DND-41 (cell line): ENCODE measurements around the gene BCL2L2.
"Not testable (repeated sequence)": the region's sequence is repeated elsewhere in the genome, so short reads cannot be mapped to it uniquely, and the experiment has no call there.

Experiments used
- ATAC-seq: fragments of 200-7000 bp; cut with Tn5 transposase; 3 replicates; pipeline ENCODE4 v1.9.1; 2021; ENCODE audit warnings: low read depth; ENCODE audit not compliant: insufficient read depth
- DNase-seq: peaks from one replicate; pipeline ENCODE4 v3.0.0-alpha.2; 2020
- H2AFZ ChIP-seq: 2 replicates; pipeline ENCODE4 v1.6.0; 2012; ENCODE audit warnings: low read depth, low read length
- H3K27ac ChIP-seq: 2 replicates; pipeline ENCODE4 v1.5.1; 2012; ENCODE audit warnings: low read length, inconsistent platforms
- H3K27me3 ChIP-seq: fragments of 200-600 bp; sonication (generic); 2 replicates; pipeline ENCODE4 v1.6.0; 2012; ENCODE audit warnings: low read length, mild to moderate bottlenecking, inconsistent platforms; ENCODE audit not compliant: insufficient read depth, poor library complexity
- H3K36me3 ChIP-seq: 2 replicates; pipeline ENCODE4 v1.5.1; 2012; ENCODE audit warnings: low read length, inconsistent platforms; ENCODE audit not compliant: insufficient read depth
- H3K4me1 ChIP-seq: 2 replicates; pipeline ENCODE4 v1.5.1; 2012; ENCODE audit warnings: mild to moderate bottlenecking, low read length; ENCODE audit not compliant: insufficient read depth
- H3K4me2 ChIP-seq: 2 replicates; pipeline ENCODE4 v1.6.0; 2012; ENCODE audit warnings: mild to moderate bottlenecking, moderate library complexity, low read length, inconsistent platforms; ENCODE audit not compliant: insufficient read depth
- H3K4me3 ChIP-seq, 2 experiments: fragments of 200-600 bp in 1 of 2; shearing (Covaris generic) in 1 of 2; 2 replicates each; pipeline ENCODE4 v1.5.1; 2012 to 2016; ENCODE audit warnings: inconsistent platforms in 2 of 2, low read length in 2 of 2, mild to moderate bottlenecking in 2 of 2, low read depth in 1 of 2, moderate library complexity in 1 of 2
- H3K79me2 ChIP-seq: 2 replicates; pipeline ENCODE4 v1.6.0; 2012; ENCODE audit warnings: low read length, inconsistent platforms; ENCODE audit not compliant: insufficient read depth
- H3K9ac ChIP-seq: 2 replicates; pipeline ENCODE4 v1.6.0; 2012; ENCODE audit warnings: low read depth, mild to moderate bottlenecking, inconsistent platforms, low read length, moderate library complexity
- H3K9me3 ChIP-seq: 2 replicates; pipeline ENCODE4 v1.5.1; 2012; ENCODE audit warnings: low read length, moderate library complexity, mild to moderate bottlenecking, inconsistent platforms; ENCODE audit not compliant: insufficient read depth, severe bottlenecking
- H4K20me1 ChIP-seq: 2 replicates; pipeline ENCODE4 v1.6.0; 2012; ENCODE audit warnings: low read length; ENCODE audit not compliant: insufficient read depth
- EZH2 ChIP-seq: IDR thresholded peaks from 3 replicates; pipeline ENCODE4 v1.6.1; 2012; ENCODE audit warnings: borderline replicate concordance, low read depth, mild to moderate bottlenecking, moderate library complexity, low read length, inconsistent platforms; ENCODE audit not compliant: severe bottlenecking
- TF ChIP-seq, protein P1 (sequence below): IDR thresholded peaks from 2 replicates; pipeline ENCODE4 v1.5.1; 2012; ENCODE audit warnings: borderline replicate concordance, low read length, moderate library complexity, mild to moderate bottlenecking; ENCODE audit not compliant: poor library complexity, severe bottlenecking; ENCODE audit errors: extremely low read depth

The BCL2L2 gene

GRCh38 chr14:23306412-23307145 is at the start of gene BCL2L2:
TSS of gene BCL2L2 (plus strand) at chr14:23306833. CDS start at chr14:23307768, 935 bp downstream.
- Histone ChIP-seq H4K20me1 (no peaks in the 10 kb centered on the region), H3K4me1 (peaks cover 47% of the 10 kb centered on the region), H3K27ac (peak within 1 kb of the TSS; percentile 71), H3K9ac (peak within 1 kb of the TSS; percentile 56), H3K9me3 (no peaks in the 10 kb centered on the region), H3K79me2 (peaks cover 4% of the 10 kb centered on the region), H2AFZ (peak within 1 kb of the TSS; percentile 74), H3K4me3 (peak within 1 kb of the TSS; percentile 28 to 66; a peak in 3 of 4 replicates), H3K36me3 (peaks cover 3% of the 10 kb centered on the region; the same call in 1 of the 2 replicates), H3K27me3 (no peaks in the 10 kb centered on the region), H3K4me2 (peak within 1 kb of the TSS; percentile 64)
- DNase-seq (peak; percentile 73), ATAC-seq (no peak)
- TF ChIP-seq EZH2: no peak
- TF ChIP-seq, protein P1, sequence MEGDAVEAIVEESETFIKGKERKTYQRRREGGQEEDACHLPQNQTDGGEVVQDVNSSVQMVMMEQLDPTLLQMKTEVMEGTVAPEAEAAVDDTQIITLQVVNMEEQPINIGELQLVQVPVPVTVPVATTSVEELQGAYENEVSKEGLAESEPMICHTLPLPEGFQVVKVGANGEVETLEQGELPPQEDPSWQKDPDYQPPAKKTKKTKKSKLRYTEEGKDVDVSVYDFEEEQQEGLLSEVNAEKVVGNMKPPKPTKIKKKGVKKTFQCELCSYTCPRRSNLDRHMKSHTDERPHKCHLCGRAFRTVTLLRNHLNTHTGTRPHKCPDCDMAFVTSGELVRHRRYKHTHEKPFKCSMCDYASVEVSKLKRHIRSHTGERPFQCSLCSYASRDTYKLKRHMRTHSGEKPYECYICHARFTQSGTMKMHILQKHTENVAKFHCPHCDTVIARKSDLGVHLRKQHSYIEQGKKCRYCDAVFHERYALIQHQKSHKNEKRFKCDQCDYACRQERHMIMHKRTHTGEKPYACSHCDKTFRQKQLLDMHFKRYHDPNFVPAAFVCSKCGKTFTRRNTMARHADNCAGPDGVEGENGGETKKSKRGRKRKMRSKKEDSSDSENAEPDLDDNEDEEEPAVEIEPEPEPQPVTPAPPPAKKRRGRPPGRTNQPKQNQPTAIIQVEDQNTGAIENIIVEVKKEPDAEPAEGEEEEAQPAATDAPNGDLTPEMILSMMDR: no peak

- no peaks in the 10 kb centered on the region for H3K9me3 ChIP-seq
- H4K20me1 ChIP-seq: no peaks in the 10 kb centered on the region
- no peak for DNase-seq
- H3K27ac ChIP-seq: no peak overlapping the region
- H3K79me2 ChIP-seq: no peaks in the 10 kb centered on the region
- no peak overlapping the region for H2AFZ ChIP-seq
- no peak overlapping the region for H3K4me3 ChIP-seq
- TF ChIP-seq, protein P1: no peak
- no peak for TF ChIP-seq EZH2
- H3K4me1 ChIP-seq: no peaks in the 10 kb centered on the region
- H3K9ac ChIP-seq: no peak overlapping the region
- no peak for ATAC-seq
- H3K36me3 ChIP-seq: no peaks in the 10 kb centered on the region
- H3K27me3 ChIP-seq: peaks cover 22% of the 10 kb centered on the region
- no peak overlapping the region for H3K4me2 ChIP-seq
These were observed 48.4 kb upstream of the BCL2L2 start for GRCh38 chr14:23258256-23258655.

- H3K36me3 ChIP-seq: no peaks in the 10 kb centered on the region
- H3K27me3 ChIP-seq: peaks cover 22% of the 10 kb centered on the region
- H2AFZ ChIP-seq: no peak overlapping the region
- no peak overlapping the region for H3K4me2 ChIP-seq
- H3K4me3 ChIP-seq: no peak overlapping the region
- no peak overlapping the region for H3K9ac ChIP-seq
- H4K20me1 ChIP-seq: no peaks in the 10 kb centered on the region
- no peak for ATAC-seq
- no peak for DNase-seq
- H3K27ac ChIP-seq: no peak overlapping the region
- no peaks in the 10 kb centered on the region for H3K79me2 ChIP-seq
- no peaks in the 10 kb centered on the region for H3K9me3 ChIP-seq
- no peaks in the 10 kb centered on the region for H3K4me1 ChIP-seq
- TF ChIP-seq, protein P1: no peak
- TF ChIP-seq EZH2: no peak
These were observed 47.2 kb upstream of the BCL2L2 start for GRCh38 chr14:23259426-23259825.

GRCh38 chr14:23260849-23261248 is 45.8 kb upstream of the BCL2L2 start:
- H3K4me1 ChIP-seq, H3K9me3 ChIP-seq, DNase-seq, H3K4me3 ChIP-seq, H3K79me2 ChIP-seq, H3K36me3 ChIP-seq, H4K20me1 ChIP-seq, H2AFZ ChIP-seq, ATAC-seq, H3K9ac ChIP-seq, H3K27ac ChIP-seq, H3K4me2 ChIP-seq: not testable (repeated sequence)
- H3K27me3 ChIP-seq: peaks cover 17% of the 10 kb centered on the region
